HCT116 (cell line): ENCODE results near the gene GNB2.
"Not testable (repeated sequence)": the region's sequence is repeated elsewhere in the genome, so short reads cannot be mapped to it uniquely, and the experiment has no call there.

Experiments
- CTCF ChIP-seq, 3 experiments: fragments of 200-600 bp in 1 of 3; sonication (generic) in 1 of 3; IDR thresholded peaks in 2 of 3; conservative IDR thresholded peaks in 1 of 3; 2 replicates each; pipeline ENCODE4 v1.5.1; 2012 to 2017; ENCODE audit warnings: low read depth in 2 of 3, low read length in 2 of 3, antibody characterized with exemption in 1 of 3, borderline replicate concordance in 1 of 3, control low read depth in 1 of 3, mild to moderate bottlenecking in 1 of 3, mixed read lengths in 1 of 3, mixed run types in 1 of 3, moderate library complexity in 1 of 3; ENCODE audit not compliant: insufficient read depth in 1 of 3
- FOSL1 ChIP-seq: IDR thresholded peaks from 2 replicates; pipeline ENCODE4 v1.6.1; 2012; ENCODE audit warnings: low read depth
- POLR2AphosphoS5 ChIP-seq: IDR thresholded peaks from 2 replicates; pipeline ENCODE4 v1.6.1; 2011; ENCODE audit warnings: mild to moderate bottlenecking, low read depth, low read length, moderate library complexity
- ZFX ChIP-seq: fragments of 450-650 bp; IDR thresholded peaks from 2 replicates; pipeline ENCODE4 v1.6.1; 2017

- TF ChIP-seq FOSL1; CTCF (IDR thresholded peaks at IDR 0.05 in 2 of 3, conservative IDR thresholded peaks at IDR 0.05 in 1 of 3; ENCODE audit: borderline replicate concordance in 1 of 3, insufficient read depth in 1 of 3, low read depth in 2 of 3, low read length in 2 of 3); POLR2AphosphoS5; ZFX: not testable (repeated sequence)
Measured at GRCh38 chr7:100669106-100669505, 4.4 kb upstream of the GNB2 start.
